Heart left ventricle (tissue), 16 donors: ENCODE results near the gene IL7R. TPM values are rescaled to one million over a fixed set of nuclear protein-coding genes. Genes with fewer than 3 reads are reported as not detected.

Experiments used
- ATAC-seq, 4 donors: fragments of 200-7000 bp; cut with Tn5 transposase; one replicate each; pipeline ENCODE4 v1.9.1; 2020 to 2022; ENCODE audit warnings: moderate library complexity in 4 of 4, mild to moderate bottlenecking in 3 of 4, moderate number of reproducible peaks in 1 of 4
- DNase-seq, 5 donors: peaks; one replicate each; pipeline ENCODE4 v3.0.0-alpha.2; 2020
- H3K27ac ChIP-seq, 12 donors: fragments of 200-600 bp; sonication (generic) in 4 of 12; one replicate each; pipeline versions ENCODE4 v1.5.0 to v1.8.0; 2016 to 2022; ENCODE audit warnings: mild to moderate bottlenecking in 2 of 12
- H3K27me3 ChIP-seq, 9 donors: fragments of 200-600 bp; sonication (generic) in 2 of 9; one replicate each; pipeline versions ENCODE4 v1.5.1 to v1.8.0; 2016 to 2022; ENCODE audit warnings: mild to moderate bottlenecking in 3 of 9
- H3K36me3 ChIP-seq, 9 donors: fragments of 200-600 bp; sonication (generic) in 2 of 9; one replicate each; pipeline versions ENCODE4 v1.5.0 to v1.8.0; 2018 to 2022; ENCODE audit warnings: mild to moderate bottlenecking in 2 of 9
- H3K4me1 ChIP-seq, 12 donors: fragments of 200-600 bp; sonication (generic) in 4 of 12; one replicate each; pipeline versions ENCODE4 v1.5.0 to v1.8.0; 2016 to 2022; ENCODE audit warnings: mild to moderate bottlenecking in 3 of 12
- H3K4me3 ChIP-seq, 12 donors: fragments of 200-600 bp; sonication (generic) in 4 of 12; one replicate each; pipeline versions ENCODE4 v1.5.0 to v1.8.0; 2017 to 2022; ENCODE audit warnings: mild to moderate bottlenecking in 9 of 12, moderate library complexity in 4 of 12
- H3K9me3 ChIP-seq, 12 donors: fragments of 200-600 bp; sonication (generic) in 4 of 12; one replicate each; pipeline versions ENCODE4 v1.5.0 to v1.8.0; 2016 to 2022; ENCODE audit warnings: mild to moderate bottlenecking in 1 of 12
- POLR2A ChIP-seq, 2 donors: fragments of 450-650 bp; IDR thresholded peaks; one replicate each; pipeline ENCODE4 v1.6.1; 2017; ENCODE audit warnings: antibody characterized with exemption in 2 of 2, mild to moderate bottlenecking in 2 of 2, moderate library complexity in 2 of 2
- WGBS, 4 donors: extraction: QIAGEN DNeasy Blood & Tissue Kit in 2 of 4; methylation state at CpG; one replicate each; pipeline versions ENCODE4 v1.1.5 to v1.1.7; 2013 to 2018; 5-methylcytosine and 5-hydroxymethylcytosine counted together
- intact Hi-C, 10 donors: fragments of 100-400 bp; cut with DNase I; formaldehyde crosslinking; loops; one replicate each; pipeline versions ENCODE4 v1.11.1 to v1.14.2; 2022
- polyA plus RNA-seq, 2 donors: library from polyadenylated mRNA; stranded (reverse); fragments of 200-250 nt; gene quantifications; one replicate each; pipeline ENCODE4 v1.2.3, GENCODE V29; 2013
- total RNA-seq, 9 donors: library from RNA; depleted of rRNA in 2 of 9; stranded (reverse); fragments of >200 nt in 2 of 9; fragmentation: NEBNext Ultra II Directional in 3 of 9; extraction: Animal tissue kit (Norgen Biotek cat#: 25700) in 3 of 9; gene quantifications; one replicate each; pipeline versions ENCODE4 v1.1.0 to v1.2.4, GENCODE V29; 2016 to 2023
- TF ChIP-seq, protein P1 (sequence below), 12 donors: fragments of 200-600 bp; sonication (generic) in 4 of 12; IDR thresholded peaks; one replicate each; pipeline versions ENCODE4 v1.5.0 to v1.8.0; 2018 to 2022; ENCODE audit warnings: antibody characterized with exemption in 12 of 12, mild to moderate bottlenecking in 5 of 12
- donor health status: ischemic (EF 13 %, LVEDD 7.1; RV severe dilation, severe dysfunction).
- donor health status: healthy with polysubstance abuse.
- donor health status: DM: no; HTN: yes; CAD: no.
- donor health status: DM: no; HTN: no; CAD: no.
- donor health status: ischemic (EF 25% LVEDD 6.9; RV normal size, moderate dysfunction).
- donor health status: ischemic (EF 25% LVEDD 5.7; RV mildly dilated, moderate dysfunction).
- donor health status: healthy.
- donor health status: DM: yes; HTN: yes; CAD: no.
- donor health status: ischemic (EF 35%, LVEDD 5.7; RV mildly dilated, moderate dysfunction).
- donor health status: nonischemic (EF 11% LVEDD 7.7; RV severe dilation, severe dysfunction).
- donor health status: DM: yes; HTN: yes; CAD: no.
- donor health status: PGD.
- donor health status: ischemic (EF 29% LVEDD 5.4; RV normal size, mild dysfunction).
- donor health status: nonischemic (EF 23%, LVEDD 6.1; RV moderate dilation, normal function).

IL7R gene
- total and polyA plus RNA-seq, 11 donors, result 0.27 to 12.0 (median 0.61) TPM

DNA sequence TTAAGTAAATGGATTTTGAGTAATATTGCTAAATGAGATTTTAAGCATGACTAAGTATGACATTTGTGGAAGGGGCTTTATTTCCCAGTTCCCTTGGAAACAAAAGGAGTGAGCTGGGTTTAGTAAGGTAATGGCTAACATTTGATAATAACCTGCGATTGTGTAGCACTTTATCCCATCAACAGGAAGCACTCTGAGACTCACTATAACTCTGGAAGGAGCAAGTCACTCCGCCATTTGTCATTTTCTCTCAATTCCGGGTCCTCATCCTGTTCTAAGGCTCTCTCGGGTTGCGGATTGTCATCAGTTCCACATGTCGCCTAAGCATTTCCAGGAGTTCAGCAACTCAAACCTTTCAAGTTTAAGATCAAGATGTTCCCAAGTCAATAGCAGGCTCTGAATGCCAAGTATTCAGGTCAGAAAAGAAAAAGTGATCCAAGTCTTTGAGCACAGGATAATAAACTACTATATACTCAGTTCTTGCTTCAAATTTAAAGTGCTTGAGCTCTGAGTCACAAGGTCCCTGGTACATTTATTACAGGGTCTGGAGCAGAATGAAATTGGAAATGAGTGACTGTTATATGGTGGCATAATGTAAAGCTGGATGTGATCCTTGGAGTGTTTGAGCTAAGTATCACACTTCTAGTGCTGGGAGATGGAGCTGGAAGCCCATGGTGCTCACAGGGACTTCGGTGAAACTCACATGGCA is 42.4 kb downstream of the IL7R start:
- TF ChIP-seq POLR2A (IDR thresholded peaks at IDR 0.05), result no peak
- TF ChIP-seq, protein P1, sequence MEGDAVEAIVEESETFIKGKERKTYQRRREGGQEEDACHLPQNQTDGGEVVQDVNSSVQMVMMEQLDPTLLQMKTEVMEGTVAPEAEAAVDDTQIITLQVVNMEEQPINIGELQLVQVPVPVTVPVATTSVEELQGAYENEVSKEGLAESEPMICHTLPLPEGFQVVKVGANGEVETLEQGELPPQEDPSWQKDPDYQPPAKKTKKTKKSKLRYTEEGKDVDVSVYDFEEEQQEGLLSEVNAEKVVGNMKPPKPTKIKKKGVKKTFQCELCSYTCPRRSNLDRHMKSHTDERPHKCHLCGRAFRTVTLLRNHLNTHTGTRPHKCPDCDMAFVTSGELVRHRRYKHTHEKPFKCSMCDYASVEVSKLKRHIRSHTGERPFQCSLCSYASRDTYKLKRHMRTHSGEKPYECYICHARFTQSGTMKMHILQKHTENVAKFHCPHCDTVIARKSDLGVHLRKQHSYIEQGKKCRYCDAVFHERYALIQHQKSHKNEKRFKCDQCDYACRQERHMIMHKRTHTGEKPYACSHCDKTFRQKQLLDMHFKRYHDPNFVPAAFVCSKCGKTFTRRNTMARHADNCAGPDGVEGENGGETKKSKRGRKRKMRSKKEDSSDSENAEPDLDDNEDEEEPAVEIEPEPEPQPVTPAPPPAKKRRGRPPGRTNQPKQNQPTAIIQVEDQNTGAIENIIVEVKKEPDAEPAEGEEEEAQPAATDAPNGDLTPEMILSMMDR (IDR thresholded peaks at IDR 0.05), result no peak
- intact Hi-C loops, result no loop called here
- H3K4me1 ChIP-seq, result no peaks in the 10 kb centered on the region
- 68 to 81% (median 72%) methylated on average over 7 of the region's 7 CpGs for WGBS, 4 donors
- no peak for DNase-seq
- H3K9me3 ChIP-seq, result no peaks in the 10 kb centered on the region
- H3K4me3 ChIP-seq, result no peak overlapping the region
- no peaks in the 10 kb centered on the region for H3K27me3 ChIP-seq
- no peak for ATAC-seq
- H3K36me3 ChIP-seq, result no peaks in the 10 kb centered on the region
- no peak overlapping the region for H3K27ac ChIP-seq

DNA sequence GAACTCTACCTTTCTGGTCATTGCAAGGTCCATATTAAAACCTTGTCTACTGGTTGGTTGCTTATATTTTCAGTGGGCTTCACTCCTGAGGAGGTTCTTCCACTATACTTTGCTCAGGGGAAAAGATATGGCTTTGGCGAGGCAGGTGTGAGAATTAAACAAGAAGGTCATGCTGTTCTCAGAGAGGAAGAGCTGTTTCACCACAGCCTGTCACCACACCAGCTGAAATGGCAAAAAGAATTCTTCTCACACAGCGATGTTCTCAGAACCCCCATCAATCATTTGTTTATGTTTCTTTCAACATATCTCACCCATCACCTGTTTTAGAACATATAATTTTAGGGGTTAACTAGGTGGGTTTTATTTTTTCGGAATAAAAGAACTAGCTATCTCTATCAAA is 43.1 kb downstream of the IL7R start:
- no peak overlapping the region for H3K27ac ChIP-seq
- no peaks in the 10 kb centered on the region for H3K27me3 ChIP-seq
- H3K36me3 ChIP-seq, result no peaks in the 10 kb centered on the region
- H3K4me1 ChIP-seq, result no peaks in the 10 kb centered on the region
- intact Hi-C loops, result no loop called here
- no peak for DNase-seq
- no peak overlapping the region for H3K4me3 ChIP-seq
- no peak for TF ChIP-seq POLR2A (IDR thresholded peaks at IDR 0.05)
- TF ChIP-seq, protein P1 (IDR thresholded peaks at IDR 0.05), result no peak
- H3K9me3 ChIP-seq, result peaks cover 0 to 4% (median 0%) of the 10 kb centered on the region in 12 donors
- ATAC-seq, result no peak
- 32 to 44% (median 40%) methylated on average over 3 of the region's 3 CpGs for WGBS, 4 donors

DNA sequence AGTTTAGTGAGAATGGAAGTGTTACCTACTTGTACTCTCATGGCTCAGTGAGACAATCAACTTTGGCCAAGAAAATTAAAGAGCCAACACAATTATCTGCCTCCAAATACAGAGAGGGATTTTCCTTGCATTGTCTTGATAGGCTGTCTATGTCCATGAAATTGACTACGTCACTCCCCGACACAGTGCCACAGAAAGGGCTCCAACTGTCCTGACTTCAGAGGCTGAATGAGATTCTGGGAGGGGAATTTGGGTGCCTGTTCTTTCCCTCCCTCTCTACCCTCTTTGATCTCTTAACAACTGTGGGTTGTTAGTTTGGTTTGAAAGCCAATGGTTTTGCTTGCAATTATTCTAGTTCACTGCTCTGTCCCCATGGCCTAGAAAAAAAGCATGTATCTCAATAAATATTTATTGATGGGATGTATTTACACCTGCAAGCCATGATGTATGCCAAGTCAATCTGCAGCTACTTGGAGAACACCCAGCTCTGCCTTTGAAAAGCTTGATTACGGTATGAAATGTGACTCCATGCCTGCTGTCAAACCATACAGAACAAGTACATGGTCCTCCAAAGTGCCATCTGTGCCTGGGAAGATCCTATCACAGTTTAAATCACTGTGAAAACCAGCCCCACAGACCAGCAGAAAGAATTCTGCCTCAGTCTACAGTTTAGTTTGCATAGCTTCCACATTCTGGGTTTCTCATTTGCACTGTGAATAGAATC is 44.4 kb downstream of the IL7R start:
- Histone ChIP-seq H3K27me3 (no peaks in the 10 kb centered on the region), H3K27ac (no peak overlapping the region), H3K36me3 (no peaks in the 10 kb centered on the region), H3K9me3 (peaks cover 0 to 4% (median 0%) of the 10 kb centered on the region in 12 donors), H3K4me1 (no peaks in the 10 kb centered on the region), H3K4me3 (no peak overlapping the region)
- DNase-seq, result no peak
- TF ChIP-seq POLR2A (IDR thresholded peaks at IDR 0.05), result no peak
- TF ChIP-seq, protein P1 (IDR thresholded peaks at IDR 0.05), result no peak
- intact Hi-C loops, result no loop called here
- no peak for ATAC-seq
- 82 to 89% (median 84%) methylated on average over 3 of the region's 3 CpGs for WGBS, 4 donors

DNA sequence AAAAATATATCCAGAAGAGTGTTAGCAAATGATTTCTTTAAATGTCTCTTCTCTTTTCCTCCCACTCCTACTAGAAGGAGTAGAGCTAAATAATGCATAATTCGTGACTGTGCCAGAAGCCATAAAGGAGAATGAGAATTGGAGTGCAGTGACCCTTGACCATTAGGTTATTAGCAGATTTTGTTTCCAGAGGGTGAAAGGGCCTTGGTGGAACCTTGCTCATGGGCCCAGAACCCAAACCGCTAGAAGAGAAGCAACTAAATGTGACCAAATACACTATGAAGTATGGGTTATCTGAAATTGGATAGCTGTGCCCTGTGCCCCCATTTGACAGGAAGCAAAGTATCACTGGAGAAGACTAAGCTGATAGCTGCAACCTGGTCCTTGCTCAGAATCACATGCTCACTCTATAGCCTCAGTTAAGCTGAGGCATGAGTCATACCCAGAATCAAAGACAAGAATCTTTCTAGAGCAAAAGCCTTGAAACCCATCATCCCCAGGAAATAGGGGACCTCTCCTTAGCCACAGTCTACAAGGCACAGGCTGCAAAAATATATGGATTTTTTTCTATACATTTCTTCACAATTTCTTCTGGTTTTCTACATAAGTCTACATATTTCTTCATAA is 45.5 kb downstream of the IL7R start:
- WGBS, 4 donors, result 79 to 87% (median 83%) methylated on average over 2 of the region's 2 CpGs
- no peaks in the 10 kb centered on the region for H3K4me1 ChIP-seq
- H3K9me3 ChIP-seq, result peaks cover 0 to 4% (median 0%) of the 10 kb centered on the region in 12 donors
- no peak overlapping the region for H3K27ac ChIP-seq
- ATAC-seq, result no peak
- no peaks in the 10 kb centered on the region for H3K27me3 ChIP-seq
- no peaks in the 10 kb centered on the region for H3K36me3 ChIP-seq
- no peak overlapping the region for H3K4me3 ChIP-seq
- DNase-seq, result no peak
- intact Hi-C loops, result no loop called here
- TF ChIP-seq POLR2A (IDR thresholded peaks at IDR 0.05), result no peak
- TF ChIP-seq, protein P1 (IDR thresholded peaks at IDR 0.05), result no peak
